ENCODE results near the gene OR12D2.
"Not testable (repeated sequence)": the region's sequence is repeated elsewhere in the genome, so short reads cannot be mapped to it uniquely, and the experiment has no call there.

Gene OR12D2, protein sequence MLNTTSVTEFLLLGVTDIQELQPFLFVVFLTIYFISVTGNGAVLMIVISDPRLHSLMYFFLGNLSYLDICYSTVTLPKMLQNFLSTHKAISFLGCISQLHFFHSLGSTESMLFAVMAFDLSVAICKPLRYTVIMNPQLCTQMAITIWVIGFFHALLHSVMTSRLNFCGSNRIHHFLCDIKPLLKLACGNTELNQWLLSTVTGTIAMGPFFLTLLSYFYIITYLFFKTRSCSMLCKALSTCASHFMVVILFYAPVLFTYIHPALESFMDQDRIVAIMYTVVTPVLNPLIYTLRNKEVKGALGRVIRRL

DNA sequence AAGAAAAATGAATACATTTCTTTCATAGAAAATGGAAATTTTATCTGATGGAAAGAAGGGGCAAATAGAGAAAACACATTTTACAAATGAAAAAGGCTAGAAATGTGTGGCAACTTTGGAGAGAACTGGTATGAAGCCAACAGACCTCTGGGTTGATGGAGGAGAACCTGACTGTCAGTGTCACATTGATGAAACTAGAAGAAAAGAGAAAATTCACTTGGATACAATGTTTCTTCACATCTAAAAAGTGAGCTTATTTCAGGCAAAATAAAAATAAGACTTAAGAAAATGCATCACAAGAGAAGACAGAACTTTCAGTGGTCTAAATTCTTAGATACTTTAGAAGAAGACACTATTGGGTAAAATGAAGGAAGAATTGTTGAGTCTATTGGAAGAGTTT is at the start of gene OR12D2:
Gene OR12D2 (plus strand): TSS at position 301 of the 400 bp plus-strand sequence. CDS start 1,069 bp downstream, outside the sequence.
- DNase-seq (ENCODE audit: low read depth, low spot score) = no peak

DNA sequence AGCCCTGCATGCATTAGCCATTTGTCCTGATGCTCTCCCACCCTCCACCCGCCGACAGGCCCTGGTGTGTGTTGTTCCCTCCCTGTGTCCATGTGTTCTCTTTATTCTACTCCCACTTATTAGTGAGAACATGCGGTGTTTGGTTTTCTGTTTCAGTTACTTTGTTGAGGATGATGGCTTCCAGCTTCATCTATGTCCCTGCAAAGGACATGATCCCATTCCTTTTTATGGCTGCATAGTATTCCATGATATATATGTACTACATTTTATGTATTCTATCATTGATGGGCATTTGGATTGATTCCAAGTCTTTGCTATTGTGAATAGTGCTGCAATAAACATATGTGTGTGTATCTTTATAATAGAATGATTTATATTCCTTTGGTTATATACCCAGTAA is 46.1 kb upstream of the OR12D2 start:
- DNase-seq (ENCODE audit: low read depth, low spot score) = not testable (repeated sequence)

DNA sequence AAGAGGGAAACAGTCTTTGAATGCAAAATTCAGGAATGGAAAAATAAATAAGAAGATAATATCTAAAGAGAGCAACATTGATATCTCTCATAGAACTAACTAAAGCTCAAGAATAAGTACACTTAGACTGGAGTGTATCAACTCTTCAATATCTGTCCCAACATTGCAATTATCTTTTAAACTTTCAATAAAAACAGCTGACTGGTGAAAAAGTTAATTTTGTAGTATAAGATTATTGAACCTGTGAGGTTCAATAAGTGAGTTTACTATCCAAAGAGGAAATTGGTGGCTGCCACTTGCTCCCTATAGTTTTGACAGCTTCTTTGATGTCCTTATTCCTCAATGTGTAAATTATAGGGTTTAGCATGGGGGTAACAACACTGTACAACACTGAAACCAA is 40.5 kb upstream of the OR12D2 start:
- no peak for DNase-seq (ENCODE audit: low read depth, low spot score)

DNA sequence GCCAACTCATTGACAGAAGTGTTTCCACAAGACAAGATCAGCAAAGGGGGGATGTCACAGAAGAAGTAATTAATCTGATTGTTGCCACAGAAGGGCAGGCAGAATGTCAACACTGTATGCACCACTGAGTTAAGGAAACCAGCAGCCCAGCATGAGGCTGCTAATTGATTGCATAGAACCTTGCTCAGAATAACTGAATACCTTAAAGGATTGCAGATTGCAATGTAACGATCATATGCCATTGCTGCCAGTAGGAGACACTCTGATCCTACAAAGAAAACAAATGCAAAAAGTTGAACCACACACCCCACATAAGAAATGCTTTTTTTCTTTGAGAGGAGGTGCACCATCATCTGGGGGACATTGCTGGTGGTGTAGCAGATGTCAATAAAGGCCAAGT is 39.8 kb upstream of the OR12D2 start:
- DNase-seq (ENCODE audit: low read depth, low spot score) = no peak

DNA sequence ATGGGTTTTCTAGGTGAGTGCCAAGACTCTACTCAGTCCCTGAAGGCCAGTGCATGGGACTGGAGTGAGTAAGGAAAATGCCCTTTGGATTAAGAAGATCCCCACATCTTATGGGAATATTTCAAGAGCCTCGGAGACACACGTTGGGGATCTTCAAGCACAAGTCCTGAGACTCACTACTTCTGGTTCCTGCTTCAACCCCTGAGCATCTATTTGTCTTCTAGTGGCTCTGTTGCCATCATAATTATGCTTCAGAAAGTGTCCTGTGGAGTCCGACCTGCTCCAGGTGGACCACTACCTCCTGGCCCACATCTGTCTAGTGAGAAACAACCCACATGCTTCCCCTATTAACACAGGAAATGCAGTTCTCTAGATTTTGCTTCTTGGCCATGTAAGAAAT is 26.7 kb upstream of the OR12D2 start, which contains the start of gene OR5V1:
Gene OR5V1 (minus strand): TSS at position 101 of the 400 bp plus-strand sequence. CDS start 12,670 bp downstream, outside the sequence.
- DNase-seq (ENCODE audit: low read depth, low spot score) = no peak

DNA sequence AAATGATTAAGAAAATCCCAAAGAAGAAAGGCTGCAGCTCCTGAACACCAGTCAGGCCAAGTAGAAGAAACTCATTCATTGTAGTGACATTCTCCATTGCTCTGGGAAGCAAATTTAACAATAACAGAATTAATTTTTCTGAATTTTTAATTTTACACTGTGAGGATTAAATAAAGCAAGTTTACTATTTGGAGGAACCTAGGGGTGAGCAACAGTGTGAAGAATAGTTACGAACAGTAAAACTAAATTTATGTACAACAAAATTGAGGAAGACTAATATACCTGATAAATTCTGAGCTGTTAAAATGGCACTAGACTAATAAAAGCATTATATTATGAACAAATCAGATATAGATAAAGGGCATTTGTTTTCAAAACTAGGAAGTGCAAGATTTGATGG is 20.2 kb upstream of the OR12D2 start, which contains the start of gene OR12D3:
Gene OR12D3 (minus strand): TSS at position 101 of the 400 bp plus-strand sequence. CDS start 4 bp downstream, at position 97.
- no peak for DNase-seq (ENCODE audit: low read depth, low spot score)

DNA sequence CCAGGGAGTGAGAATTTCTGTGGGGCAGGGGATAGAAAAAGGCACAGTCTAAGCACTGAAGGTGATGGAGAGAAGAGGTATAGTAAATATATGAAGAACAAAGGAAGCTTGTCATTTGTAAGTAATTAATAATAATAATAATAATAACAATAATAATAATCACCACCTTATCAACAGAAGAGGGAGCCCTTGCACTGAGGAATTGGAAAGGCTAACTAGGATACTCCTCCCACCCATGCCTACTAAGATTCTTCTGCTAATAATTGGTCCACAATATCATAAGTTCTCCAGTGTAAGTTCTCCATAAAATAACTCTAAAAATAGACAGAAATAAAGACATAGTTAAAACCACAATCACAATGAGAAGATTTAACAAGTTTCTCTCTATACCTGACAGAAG is 19.4 kb upstream of the OR12D2 start:
- no peak for DNase-seq (ENCODE audit: low read depth, low spot score)

DNA sequence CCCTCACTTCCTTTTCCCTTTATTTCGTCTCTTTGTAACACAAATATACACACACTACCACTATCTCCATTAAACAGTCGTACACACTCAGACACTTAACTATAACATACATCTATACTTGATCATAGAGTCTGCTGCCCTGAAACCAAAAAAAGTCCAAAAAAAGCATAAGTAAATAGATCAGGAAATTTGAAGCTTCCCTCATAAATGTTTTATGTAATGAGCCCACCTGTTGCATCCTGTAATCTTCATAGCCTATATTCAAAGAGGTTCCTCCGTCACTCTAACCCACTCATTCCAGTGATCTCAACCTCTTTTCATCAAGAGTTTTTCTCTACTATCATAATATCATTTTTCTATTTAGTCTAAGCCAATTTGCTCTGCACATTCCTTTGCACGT is 6.9 kb upstream of the OR12D2 start:
- DNase-seq (ENCODE audit: low read depth, low spot score) = no peak

DNA sequence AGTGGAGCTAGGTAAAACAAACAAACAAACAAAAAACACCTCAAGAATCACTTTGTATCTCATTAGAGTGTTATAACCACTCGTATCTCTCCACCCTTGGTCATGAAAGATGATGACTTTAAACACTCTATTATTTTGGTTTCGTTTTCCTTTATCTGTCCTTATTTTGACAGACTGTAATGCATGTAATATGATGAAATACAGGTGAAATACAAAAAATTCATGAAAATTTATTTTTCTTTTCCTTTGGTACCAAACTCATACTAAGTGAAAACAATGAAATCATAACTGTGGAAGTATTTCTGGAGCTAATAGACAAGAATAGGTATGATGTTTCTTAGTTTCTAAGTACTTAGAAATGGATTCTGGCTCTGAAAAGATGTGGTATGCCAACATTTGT is 4.1 kb downstream of the OR12D2 start:
- no peak for DNase-seq (ENCODE audit: low read depth, low spot score)

DNA sequence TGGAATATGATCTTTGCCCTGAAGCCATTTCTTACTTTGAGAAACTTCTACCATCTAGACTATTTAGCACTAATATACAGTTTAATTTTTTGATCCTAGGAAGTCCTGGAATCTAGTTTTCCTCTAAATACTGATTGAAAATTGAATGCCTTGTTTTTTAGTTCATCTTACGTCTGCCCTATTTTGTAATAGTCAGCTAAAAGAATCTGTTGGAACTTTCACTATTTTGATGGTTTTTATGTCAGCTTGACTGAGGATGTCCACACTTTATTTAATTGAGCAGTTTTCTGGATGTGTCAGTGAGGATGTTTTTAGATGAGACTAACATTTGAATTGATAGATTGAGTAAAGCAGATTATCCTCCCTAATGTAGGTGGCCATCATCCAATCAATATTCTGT is 8.4 kb downstream of the OR12D2 start:
- DNase-seq (ENCODE audit: low read depth, low spot score) = no peak

DNA sequence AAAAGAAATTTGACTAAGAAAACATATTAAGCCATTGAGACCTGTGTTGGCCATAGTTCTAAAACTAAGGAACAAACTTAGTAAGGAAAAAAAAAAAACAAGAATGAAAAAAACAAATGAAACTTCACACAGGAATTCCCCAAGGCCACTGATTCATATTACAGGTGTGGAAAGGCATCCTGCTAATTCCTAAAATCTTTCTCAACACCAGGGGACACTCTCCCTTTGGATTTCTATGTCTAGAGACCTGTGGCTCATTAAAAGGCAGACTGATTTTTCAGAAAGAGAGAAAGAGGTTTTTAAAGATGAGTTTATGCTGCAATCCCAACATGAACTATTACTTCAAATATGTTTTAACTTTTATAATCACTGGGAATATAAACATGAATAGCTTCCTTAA is 19.2 kb downstream of the OR12D2 start, which contains the start of gene OR12D1:
Gene OR12D1 (plus strand): TSS at position 341 of the 400 bp plus-strand sequence.
- no peak for DNase-seq (ENCODE audit: low read depth, low spot score)

DNA sequence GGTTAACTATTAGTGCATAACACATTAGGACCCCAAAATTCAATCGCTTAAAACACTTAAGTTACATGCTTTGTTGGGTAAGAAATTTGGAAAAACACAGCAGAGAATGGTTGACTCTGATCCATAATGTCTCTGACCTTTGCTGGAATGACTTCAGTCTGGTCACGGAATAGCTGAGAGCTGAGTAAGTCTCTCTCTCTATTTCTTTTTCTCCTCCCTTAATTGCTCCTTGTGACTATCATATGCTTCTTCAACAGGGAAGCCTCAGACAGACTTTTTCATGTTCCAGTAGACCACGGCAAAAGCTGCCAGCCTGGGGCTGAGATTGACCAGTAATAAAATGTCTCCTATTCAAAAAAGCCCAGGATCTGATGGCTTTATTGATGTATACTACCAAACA is 24.1 kb downstream of the OR12D2 start:
- no peak for DNase-seq (ENCODE audit: low read depth, low spot score)

DNA sequence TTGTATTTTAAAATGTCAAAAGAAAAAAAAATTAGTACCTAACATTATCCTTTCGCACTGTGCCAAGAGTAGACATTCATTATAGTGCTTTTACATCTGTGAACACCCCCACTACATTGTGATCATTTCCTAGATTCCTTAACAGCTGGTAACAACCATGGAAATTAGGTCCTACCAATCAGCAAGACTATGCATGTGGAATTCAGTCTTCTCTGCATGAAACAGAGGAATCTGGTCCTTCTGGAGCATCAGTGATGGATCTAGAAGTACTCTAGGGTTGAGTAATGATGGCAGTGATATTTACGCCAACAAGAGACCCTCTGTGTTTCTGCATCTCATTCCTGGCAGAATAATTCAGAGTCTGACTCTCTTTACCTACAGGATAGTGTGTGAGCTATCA is 28.7 kb downstream of the OR12D2 start:
- DNase-seq (ENCODE audit: low read depth, low spot score) = no peak

DNA sequence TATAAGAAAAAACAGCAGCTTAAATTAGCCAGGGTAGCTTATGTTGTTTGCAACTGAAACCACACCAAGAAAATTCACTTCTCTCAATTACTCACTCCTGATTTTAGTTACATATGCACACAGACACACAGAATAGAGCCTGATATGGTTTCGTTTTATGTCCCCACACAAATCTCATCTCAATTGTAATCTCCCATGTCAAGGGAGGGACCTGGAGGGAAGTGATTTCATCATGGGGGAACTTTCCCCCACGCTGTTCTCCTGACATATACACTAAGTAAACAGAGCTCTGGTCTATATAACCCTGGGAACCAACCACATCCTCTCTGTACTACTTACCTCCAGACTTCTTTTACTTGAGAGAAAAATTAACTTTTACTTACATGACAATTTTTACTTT is 29.1 kb downstream of the OR12D2 start:
- DNase-seq (ENCODE audit: low read depth, low spot score) = no peak

DNA sequence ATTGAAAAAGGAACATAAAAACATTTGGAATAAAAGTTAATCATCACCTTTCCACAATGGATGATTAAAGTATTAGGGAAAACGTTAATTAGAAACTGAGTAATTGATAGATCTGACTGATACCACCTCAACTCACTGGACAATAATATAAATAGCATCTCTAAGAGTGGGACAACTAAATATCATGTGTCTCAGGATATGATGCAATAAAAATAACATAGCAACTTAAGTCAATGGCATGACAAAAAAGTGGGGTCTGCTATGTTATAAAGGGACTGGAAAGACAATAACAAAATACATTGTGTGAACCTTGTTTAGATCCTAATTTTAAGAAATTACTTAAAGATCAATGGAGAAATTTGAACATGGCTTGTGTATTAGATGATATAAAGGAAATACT is 29.6 kb downstream of the OR12D2 start:
- no peak for DNase-seq (ENCODE audit: low read depth, low spot score)

DNA sequence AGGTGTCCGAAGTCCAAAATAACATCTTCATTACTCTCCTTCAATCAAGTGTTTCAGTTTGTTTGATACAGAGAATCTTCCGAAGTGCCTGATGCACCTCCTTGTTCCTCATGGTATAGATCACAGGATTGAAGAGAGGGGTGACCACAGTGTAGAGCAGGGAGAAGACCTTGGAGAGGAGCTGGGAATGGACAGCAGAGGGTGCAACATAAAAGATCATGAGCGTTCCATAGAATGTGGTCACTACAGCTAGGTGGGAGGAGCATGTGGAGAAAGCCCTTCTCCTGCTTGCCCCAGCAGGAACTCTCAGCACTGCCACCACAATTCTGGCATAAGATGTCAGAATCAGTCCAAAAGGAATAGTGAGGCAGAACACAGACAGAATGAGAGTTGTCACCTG is 31.2 kb downstream of the OR12D2 start:
- DNase-seq (ENCODE audit: low read depth, low spot score) = no peak

DNA sequence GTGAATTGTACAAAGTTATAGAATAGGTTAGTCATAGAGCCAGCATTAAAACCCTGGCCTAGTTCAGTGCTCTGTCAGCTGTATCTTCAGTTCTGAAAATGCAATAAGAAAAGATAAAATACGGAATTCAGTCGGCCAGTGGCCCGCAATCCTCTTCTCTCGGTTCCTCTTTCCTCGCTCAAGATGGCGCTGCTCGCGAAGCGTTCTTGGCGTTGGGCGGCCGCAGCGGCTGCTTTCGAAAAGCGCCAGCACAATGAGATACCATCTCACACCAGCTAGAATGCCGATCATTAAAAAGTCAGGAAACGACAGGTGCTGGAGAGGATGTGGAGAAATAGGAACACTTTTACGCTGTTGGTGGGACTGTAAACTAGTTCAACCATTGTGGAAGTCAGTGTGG is 41.3 kb downstream of the OR12D2 start:
- not testable (repeated sequence) for DNase-seq (ENCODE audit: low read depth, low spot score)

DNA sequence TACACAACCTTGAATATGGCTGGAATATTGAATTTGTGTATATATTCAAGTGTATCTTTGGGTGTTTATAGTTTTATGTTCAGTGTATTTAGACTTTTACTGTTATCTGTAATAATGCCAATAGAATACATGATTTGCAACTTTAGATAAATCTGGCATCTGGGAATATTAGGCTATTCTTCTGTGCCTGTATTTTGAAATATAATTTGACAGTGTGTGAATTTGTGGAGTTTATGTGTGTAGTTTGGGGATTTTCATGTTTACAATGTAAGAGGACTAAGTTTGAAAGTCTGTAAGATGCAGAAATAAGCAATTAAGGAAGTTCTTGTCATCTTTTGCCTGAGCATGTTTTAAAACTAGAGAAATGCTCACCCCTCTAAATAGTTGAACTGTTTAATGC is 43.6 kb downstream of the OR12D2 start, which contains the start of gene OR10C1:
Gene OR10C1 (plus strand): TSS at position 301 of the 400 bp plus-strand sequence. CDS start 710 bp downstream, outside the sequence.
- DNase-seq (ENCODE audit: low read depth, low spot score) = no peak

DNA sequence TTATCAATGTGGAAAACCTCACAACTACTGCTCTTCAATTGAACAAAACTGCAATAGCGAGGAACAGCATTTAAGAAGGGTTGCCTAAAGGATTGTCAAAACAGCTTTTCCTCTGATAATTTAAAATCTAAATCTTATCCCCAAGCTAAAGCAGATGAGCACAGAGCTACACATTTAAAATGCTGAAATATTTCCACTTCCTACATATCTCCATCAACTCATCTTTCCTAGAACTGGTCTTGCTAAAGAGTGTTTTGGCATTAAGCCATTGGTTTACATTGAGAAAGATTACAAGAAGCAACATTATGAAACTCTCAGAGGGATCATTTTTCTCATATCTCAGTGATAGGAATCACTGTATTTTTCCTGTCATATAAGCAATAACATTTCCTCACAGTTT is 47.3 kb downstream of the OR12D2 start:
- no peak for DNase-seq (ENCODE audit: low read depth, low spot score)

DNA sequence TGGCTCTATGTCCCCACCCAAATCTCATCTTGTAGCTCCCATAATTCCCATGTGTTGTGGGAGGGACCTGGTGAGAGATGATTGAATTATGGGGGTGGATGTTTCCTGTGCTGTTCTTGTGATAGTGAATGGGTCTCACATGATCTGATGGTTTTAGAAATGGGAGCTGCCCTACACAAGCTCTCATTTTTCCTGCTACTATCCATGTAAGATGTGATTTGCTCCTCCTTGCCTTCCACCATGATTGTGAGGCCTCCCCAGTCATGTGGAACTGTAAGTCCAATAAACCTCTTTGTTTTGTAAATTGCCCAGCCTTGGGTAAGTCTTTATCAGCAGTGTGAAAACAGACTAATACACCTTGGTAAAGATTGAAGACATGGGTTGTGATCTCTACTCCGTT is 48.6 kb downstream of the OR12D2 start:
- not testable (repeated sequence) for DNase-seq (ENCODE audit: low read depth, low spot score)

Measured in smooth muscle cell of the brain vasculature (primary cell).